HG03442 (cell line): Measurements from ENCODE around the gene IPO11.
"Not testable (repeated sequence)": the region's sequence is repeated elsewhere in the genome, so short reads cannot be mapped to it uniquely, and the experiment has no call there.

Source experiments
- ATAC-seq: cut with Tn5 transposase; IDR thresholded peaks from one replicate; pipeline ENCODE4 v1.9.1; 2021; ENCODE audit warnings: mild to moderate bottlenecking, moderate library complexity; ENCODE audit not compliant: unreplicated experiment

IPO11 gene

GRCh38 chr5:62509806-62510205 lies 97.2 kb downstream of the IPO11 start:
- ATAC-seq = no peak

DNA sequence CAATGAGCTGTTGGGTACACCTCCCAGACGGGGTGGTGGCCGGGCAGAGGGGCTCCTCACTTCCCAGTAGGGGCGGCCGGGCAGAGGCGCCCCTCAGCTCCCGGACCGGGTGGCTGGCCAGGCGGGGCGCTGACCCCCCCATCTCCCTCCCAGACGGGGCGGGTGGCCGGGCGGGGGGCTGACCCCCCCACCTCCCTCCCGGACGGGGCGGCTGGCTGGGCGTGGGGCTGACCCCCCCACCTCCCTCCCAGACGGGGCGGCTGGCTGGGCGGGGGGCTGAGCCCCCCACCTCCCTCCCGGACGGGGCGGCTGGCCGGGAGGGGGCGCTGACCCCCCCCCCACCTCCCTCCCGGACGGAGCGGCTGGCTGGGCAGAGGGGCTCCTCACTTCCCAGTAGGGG lies 100.5 kb downstream of the IPO11 start:
- ATAC-seq = not testable (repeated sequence)

- ATAC-seq = no peak
These were observed 102.1 kb downstream of the IPO11 start for GRCh38 chr5:62514510-62515119.

DNA sequence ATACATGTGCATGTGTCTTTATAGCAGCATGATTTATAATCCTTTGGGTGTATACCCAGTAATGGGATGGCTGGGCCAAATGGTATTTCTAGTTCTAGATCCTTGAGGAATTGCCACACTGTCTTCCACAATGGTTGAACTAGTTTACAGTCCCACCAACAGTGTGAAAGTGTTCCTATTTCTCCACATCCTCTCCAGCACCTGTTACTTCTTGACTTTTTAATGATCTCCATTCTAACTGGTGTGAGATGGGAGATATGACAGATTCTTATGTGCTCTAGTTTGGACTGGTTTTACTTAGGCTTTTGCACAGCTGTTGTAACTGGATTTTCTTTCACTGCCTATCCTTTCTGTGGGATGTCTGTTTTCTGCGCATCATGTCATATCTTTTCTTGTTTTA lies 108.2 kb downstream of the IPO11 start:
- not testable (repeated sequence) for ATAC-seq

GRCh38 chr5:62521319-62521718 lies 108.8 kb downstream of the IPO11 start:
- no peak for ATAC-seq

- no peak for ATAC-seq
These were observed 110.2 kb downstream of the IPO11 start for GRCh38 chr5:62522811-62523210.

DNA sequence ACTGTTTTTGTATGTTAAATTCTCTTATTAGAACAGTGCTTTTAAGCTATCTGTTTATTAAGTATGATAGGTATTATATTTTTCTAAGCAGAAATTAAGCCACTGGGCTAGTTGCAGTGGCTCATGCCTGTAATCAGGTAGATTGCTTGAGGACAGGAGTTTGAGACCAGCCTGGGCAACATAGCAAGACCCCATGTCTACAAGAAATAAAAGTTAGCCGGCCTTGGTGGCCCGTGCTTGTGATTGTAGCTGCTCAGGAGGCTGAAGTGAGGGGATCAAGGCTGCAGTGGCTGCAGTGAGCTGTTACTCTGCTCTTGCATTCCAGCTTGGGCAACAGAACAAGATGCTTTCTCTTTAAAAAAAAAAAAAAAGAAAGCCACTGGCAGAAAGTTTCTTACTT lies 121.0 kb downstream of the IPO11 start:
- no peak for ATAC-seq

- no peak for ATAC-seq
These were observed 122.1 kb downstream of the IPO11 start for GRCh38 chr5:62534461-62535236.

DNA sequence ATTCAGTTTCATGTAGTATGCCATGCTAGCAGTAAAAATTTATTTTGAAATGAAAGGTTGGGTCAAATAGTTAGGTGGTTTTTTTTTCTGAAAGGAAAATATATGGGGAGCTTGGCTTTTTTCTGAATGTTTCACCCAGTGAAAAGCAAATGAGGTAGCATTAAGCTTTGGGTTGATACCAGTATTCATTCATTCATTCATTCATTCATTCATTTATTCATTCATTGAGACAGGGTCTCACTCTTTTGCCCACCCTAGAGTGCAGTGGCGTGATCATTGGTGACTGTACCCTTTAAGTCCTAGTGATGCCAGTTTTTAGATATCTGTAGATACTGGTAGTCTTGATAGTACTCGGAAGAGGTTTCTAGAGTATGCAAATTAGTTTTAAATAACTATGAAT lies 123.7 kb downstream of the IPO11 start:
- no peak for ATAC-seq

- ATAC-seq = no peak
These were observed 124.2 kb downstream of the IPO11 start for GRCh38 chr5:62536783-62537182.

- ATAC-seq = no peak
These were observed 125.7 kb downstream of the IPO11 start for GRCh38 chr5:62538017-62538942.

GRCh38 chr5:62542720-62543119 lies 130.2 kb downstream of the IPO11 start:
- ATAC-seq = no peak

DNA sequence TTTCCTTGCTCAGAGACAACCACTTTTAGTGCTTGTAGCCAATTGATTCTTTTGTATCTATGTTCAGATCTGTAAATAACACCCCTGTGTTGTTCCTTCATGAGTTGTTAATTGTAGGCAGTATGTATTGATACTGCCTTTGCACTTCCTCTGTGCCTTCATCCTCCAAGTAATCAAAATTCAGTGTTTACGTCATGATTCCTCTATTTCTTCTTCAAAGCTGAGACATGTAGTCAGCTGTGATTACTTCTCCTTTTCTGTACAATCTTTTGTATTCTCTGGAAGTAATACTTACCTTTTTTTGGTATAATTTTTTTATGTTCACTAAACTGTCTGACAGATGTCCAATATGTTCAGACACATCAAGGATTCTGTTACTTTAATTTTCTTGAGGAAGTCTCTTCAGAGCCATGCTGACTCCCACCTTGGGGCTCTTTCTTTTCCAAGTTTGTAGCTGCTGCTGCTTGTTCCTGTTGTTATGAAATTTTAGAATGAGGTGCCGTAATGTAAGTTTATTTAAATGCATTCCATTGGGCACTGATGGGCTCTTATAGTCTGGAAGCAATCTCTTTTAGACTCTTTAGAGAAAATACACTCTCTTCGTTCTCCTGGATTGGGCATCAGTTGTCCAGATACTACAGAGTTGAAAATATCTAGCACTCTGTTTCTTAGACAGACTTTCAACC lies 135.5 kb downstream of the IPO11 start:
- ATAC-seq = no peak

- ATAC-seq = no peak
These were observed 137.5 kb downstream of the IPO11 start for GRCh38 chr5:62550103-62550502.

GRCh38 chr5:62555930-62556329 lies 143.4 kb downstream of the IPO11 start:
- ATAC-seq = no peak

- no peak for ATAC-seq
These were observed 146.4 kb downstream of the IPO11 start for GRCh38 chr5:62558941-62559340.

DNA sequence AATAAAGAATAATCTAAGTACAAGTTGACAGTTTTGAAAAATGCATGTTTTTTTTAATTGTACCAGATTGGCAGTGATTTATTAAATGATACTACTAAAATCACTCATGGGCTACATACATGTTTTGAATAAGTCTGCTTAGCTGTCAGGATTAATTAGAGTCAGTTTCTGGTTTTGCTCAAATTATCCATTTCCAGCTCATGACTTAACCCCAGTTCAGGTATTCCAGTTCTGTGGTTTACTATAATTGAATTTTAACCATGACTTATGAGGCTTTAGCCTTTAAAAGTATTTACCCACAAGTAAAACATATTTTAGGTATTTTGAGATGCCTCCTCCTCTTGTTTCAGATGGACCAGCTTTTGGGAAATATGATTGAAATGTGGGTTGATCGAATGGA lies 148.2 kb downstream of the IPO11 start:
- ATAC-seq = no peak

- no peak for ATAC-seq
These were observed 149.3 kb downstream of the IPO11 start for GRCh38 chr5:62561896-62562295.

DNA sequence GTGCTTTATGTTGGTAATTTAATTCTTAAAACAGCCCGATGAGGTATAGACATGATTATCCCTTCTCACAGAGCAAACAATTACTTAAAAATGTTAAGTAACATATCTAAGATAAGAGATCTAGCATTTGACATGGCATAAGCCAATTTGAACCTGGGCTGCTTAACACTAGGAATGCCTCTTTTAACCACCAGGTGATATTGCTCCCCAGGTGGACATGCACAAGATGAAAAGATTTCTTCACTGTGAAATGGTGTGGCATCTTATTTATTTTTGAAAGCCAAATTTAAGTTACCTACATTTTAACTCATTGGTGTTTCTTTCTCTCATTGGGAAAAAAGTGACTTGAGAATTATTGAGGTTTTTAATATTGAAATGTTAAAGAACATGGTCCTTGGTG lies 150.3 kb downstream of the IPO11 start:
- ATAC-seq = no peak

- no peak for ATAC-seq
These were observed 151.5 kb downstream of the IPO11 start for GRCh38 chr5:62564101-62564500.

DNA sequence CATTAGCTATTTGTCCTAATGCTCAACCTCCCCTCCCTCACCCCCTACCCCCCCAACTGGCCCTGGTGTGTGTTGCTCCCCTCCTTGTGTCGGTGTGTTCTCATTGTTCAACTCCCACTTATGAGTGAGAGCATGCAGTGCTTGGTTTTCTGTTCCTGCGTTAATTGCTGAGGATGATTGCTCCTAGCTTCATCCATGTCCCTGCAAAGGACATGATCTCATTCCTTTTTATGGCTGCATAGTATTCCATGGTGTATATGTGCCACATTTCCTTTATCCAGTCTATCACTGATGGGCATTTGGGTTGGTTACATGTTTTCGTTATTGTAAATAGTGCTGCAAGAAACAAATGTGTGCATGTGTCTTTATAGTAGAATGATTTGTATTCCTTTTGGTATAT lies 153.2 kb downstream of the IPO11 start:
- not testable (repeated sequence) for ATAC-seq
